PC-9 (cell line): ENCODE data around the gene CITED4. TPM values are rescaled to one million over a fixed set of nuclear protein-coding genes. Genes with fewer than 3 reads are reported as not detected.
"Not testable (repeated sequence)": the region's sequence is repeated elsewhere in the genome, so short reads cannot be mapped to it uniquely, and the experiment has no call there.

Experiments
- BruUV-seq: library from RNA; stranded (reverse); fragments of 400-500 nt; replicated peaks from 2 replicates; lab custom pipeline; 2021; lab: Mats Ljungman, UMichigan
- CTCF ChIA-PET: fragments of 300-600 bp; sonication (Branson Sonifier 250); formaldehyde crosslinking; loops from one replicate; lab custom pipeline; 2022; ENCODE audit warnings: antibody characterized with exemption; lab: Charles Lee
- POLR2A ChIA-PET: fragments of 300-600 bp; sonication (Branson Sonifier 250); formaldehyde crosslinking; loops from one replicate; lab custom pipeline; 2022; ENCODE audit warnings: antibody characterized with exemption; ENCODE audit not compliant: unreplicated experiment; lab: Charles Lee
- DNase-seq, 2 experiments: peaks; one replicate each; pipeline versions ENCODE4 v3.0.0 to v3.0.0-alpha.2; 2015 to 2022; ENCODE audit warnings: mixed read lengths in 1 of 2
- H2AFZ ChIP-seq: fragments of 200-600 bp; sonication (generic); 2 replicates; pipeline ENCODE4 v1.8.1; 2017; ENCODE audit warnings: antibody characterized with exemption
- H3F3A ChIP-seq: fragments of 200-600 bp; sonication (generic); 2 replicates; pipeline ENCODE4 v1.8.1; 2017; ENCODE audit warnings: antibody characterized with exemption, mild to moderate bottlenecking, low read depth; ENCODE audit not compliant: insufficient read depth
- H3K27ac ChIP-seq: fragments of 200-600 bp; sonication (generic); 2 replicates; pipeline ENCODE4 v1.6.1; 2016; ENCODE audit warnings: mixed run types
- H3K27me3 ChIP-seq: fragments of 200-600 bp; sonication (generic); 2 replicates; pipeline ENCODE4 v1.6.1; 2016; ENCODE audit warnings: low read depth, mixed run types; ENCODE audit not compliant: insufficient read depth
- H3K36me3 ChIP-seq: fragments of 200-600 bp; sonication (generic); 2 replicates; pipeline ENCODE4 v1.6.1; 2016; ENCODE audit warnings: low read depth, mixed run types
- H3K4me1 ChIP-seq: fragments of 200-600 bp; sonication (generic); replicated peaks from 2 replicates; pipeline ENCODE4 v1.6.1; 2016; ENCODE audit warnings: mixed run types; ENCODE audit not compliant: insufficient read depth
- H3K4me2 ChIP-seq: fragments of 200-600 bp; sonication (generic); 2 replicates; pipeline ENCODE4 v1.6.1; 2017; ENCODE audit warnings: mixed run types
- H3K4me3 ChIP-seq: fragments of 200-600 bp; sonication (generic); 2 replicates; pipeline ENCODE4 v1.6.1; 2016; ENCODE audit warnings: mixed run types
- H3K79me2 ChIP-seq: fragments of 200-600 bp; sonication (generic); 2 replicates; pipeline ENCODE4 v1.6.1; 2017; ENCODE audit warnings: low read depth, mixed run types
- H3K9me2 ChIP-seq: fragments of 200-600 bp; sonication (generic); 2 replicates; pipeline ENCODE4 v1.8.1; 2017; ENCODE audit warnings: mild to moderate bottlenecking; ENCODE audit not compliant: insufficient read depth
- H3K9me3 ChIP-seq: fragments of 200-600 bp; sonication (generic); 2 replicates; pipeline ENCODE4 v1.8.1; 2016; ENCODE audit warnings: low read depth; ENCODE audit not compliant: insufficient read depth
- H4K20me1 ChIP-seq: fragments of 200-600 bp; sonication (generic); 2 replicates; pipeline ENCODE4 v1.8.1; 2017; ENCODE audit not compliant: insufficient read depth
- EZH2 ChIP-seq: fragments of 200-600 bp; sonication (generic); IDR thresholded peaks from 2 replicates; pipeline ENCODE4 v1.8.0; 2017; ENCODE audit warnings: antibody characterized with exemption, low read depth
- intact Hi-C: fragments of 100-400 bp; cut with micrococcal nuclease; formaldehyde crosslinking; loops from one replicate; pipeline ENCODE4 v1.10.0; 2022; ENCODE audit not compliant: unreplicated experiment
- total RNA-seq: library from RNA; stranded (reverse); gene quantifications from 2 replicates; pipeline ENCODE4 v1.2.3, GENCODE V29; 2021
- TF ChIP-seq, protein P1 (sequence below): fragments of 200-600 bp; sonication (generic); conservative IDR thresholded peaks from 2 replicates; pipeline ENCODE4 v1.6.1; 2017; ENCODE audit warnings: mixed run types, antibody characterized with exemption, mild to moderate bottlenecking, moderate library complexity

Gene CITED4
- total RNA-seq, 1 experiment from 2014 or later, result 67.5 TPM

DNA sequence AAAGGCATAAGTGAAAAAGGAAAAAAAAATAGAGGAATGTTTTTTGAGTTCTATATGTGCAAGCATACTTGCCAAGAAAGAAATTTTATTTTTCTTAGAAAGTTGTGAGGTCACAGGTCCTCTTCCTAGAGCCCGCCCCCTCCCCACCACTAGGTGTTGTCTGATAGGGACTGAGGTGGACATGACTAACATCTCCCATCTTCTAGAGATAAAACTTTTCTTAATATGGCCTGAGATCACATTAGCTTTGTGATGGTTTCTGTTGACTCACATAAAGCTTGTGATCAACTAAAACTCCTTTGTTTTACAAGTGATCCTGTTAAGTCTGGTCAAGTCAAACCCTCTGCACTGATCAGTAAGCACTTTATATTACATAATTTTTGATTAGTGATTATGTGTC is 33.4 kb upstream of the CITED4 start:
- no peak for TF ChIP-seq EZH2
- TF ChIP-seq, protein P1, sequence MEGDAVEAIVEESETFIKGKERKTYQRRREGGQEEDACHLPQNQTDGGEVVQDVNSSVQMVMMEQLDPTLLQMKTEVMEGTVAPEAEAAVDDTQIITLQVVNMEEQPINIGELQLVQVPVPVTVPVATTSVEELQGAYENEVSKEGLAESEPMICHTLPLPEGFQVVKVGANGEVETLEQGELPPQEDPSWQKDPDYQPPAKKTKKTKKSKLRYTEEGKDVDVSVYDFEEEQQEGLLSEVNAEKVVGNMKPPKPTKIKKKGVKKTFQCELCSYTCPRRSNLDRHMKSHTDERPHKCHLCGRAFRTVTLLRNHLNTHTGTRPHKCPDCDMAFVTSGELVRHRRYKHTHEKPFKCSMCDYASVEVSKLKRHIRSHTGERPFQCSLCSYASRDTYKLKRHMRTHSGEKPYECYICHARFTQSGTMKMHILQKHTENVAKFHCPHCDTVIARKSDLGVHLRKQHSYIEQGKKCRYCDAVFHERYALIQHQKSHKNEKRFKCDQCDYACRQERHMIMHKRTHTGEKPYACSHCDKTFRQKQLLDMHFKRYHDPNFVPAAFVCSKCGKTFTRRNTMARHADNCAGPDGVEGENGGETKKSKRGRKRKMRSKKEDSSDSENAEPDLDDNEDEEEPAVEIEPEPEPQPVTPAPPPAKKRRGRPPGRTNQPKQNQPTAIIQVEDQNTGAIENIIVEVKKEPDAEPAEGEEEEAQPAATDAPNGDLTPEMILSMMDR, result no peak
- no peaks in the 10 kb centered on the region for H3K27me3 ChIP-seq
- H3K9me3 ChIP-seq, result peaks cover 30% of the 10 kb centered on the region
- no peak overlapping the region for H3K27ac ChIP-seq
- POLR2A ChIA-PET, result no interaction called here
- no peak overlapping the region for H3K4me2 ChIP-seq
- DNase-seq, result no peak
- intact Hi-C loops, result no loop called here
- CTCF ChIA-PET, result no interaction called here
- no peaks in the 10 kb centered on the region for H3K79me2 ChIP-seq
- no peaks in the 10 kb centered on the region for H3K36me3 ChIP-seq
- H3F3A ChIP-seq, result peaks cover 46% of the 10 kb centered on the region
- no peaks in the 10 kb centered on the region for H4K20me1 ChIP-seq
- no peak overlapping the region for H3K4me3 ChIP-seq
- no peaks in the 10 kb centered on the region for H3K9me2 ChIP-seq
- H3K4me1 ChIP-seq, result peaks cover 51% of the 10 kb centered on the region
- BruUV-seq, result no TSS peak
- no peak overlapping the region for H2AFZ ChIP-seq

DNA sequence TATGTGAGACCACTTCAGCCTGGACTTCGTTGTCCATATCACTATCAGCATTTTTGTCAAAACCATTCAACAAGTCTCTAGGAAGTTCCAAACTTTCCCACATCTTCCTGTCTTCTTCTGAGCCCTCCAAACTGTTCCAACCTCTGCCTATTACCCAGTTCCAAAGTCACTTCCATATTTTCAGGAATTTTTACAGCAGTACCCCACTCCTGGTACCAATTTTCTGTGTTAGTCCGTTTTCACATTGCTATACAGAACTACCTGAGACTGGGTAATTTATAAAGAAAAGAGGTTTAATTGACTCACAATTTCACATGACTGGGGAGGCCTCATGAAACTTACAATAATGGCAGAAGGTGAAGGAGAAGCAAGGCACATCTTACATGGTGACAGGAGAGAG is 32.7 kb upstream of the CITED4 start:
- peaks cover 43% of the 10 kb centered on the region for H3F3A ChIP-seq
- peaks cover 51% of the 10 kb centered on the region for H3K4me1 ChIP-seq
- H3K27me3 ChIP-seq, POLR2A ChIA-PET, H3K27ac ChIP-seq, CTCF ChIA-PET, H3K9me2 ChIP-seq, intact Hi-C loops, H3K4me3 ChIP-seq, BruUV-seq, H3K36me3 ChIP-seq, H3K79me2 ChIP-seq, DNase-seq, H3K4me2 ChIP-seq, H4K20me1 ChIP-seq, H2AFZ ChIP-seq: not testable (repeated sequence)
- H3K9me3 ChIP-seq, result peaks cover 30% of the 10 kb centered on the region

DNA sequence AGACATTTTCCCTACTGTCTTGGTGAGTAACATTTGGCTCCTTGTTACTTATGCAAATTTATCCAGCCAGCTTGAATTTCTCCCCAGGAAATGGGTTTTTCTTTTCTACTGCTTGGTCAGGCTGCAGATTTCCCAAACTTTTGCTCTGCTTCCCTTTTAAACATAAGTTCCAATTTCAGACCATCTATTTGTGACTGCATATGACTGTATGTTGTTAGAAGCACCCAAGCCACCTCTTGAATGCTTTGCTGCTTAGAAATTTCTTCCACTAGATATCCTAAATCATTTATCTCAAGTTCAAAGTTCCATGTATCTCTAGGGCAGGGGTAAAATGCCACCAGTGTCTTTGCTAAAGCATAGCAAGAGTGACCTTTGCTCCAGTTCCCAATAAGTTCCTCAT is 32.3 kb upstream of the CITED4 start:
- no peaks in the 10 kb centered on the region for H3K79me2 ChIP-seq
- H3K27me3 ChIP-seq, result no peaks in the 10 kb centered on the region
- H3K9me2 ChIP-seq, result no peaks in the 10 kb centered on the region
- H3F3A ChIP-seq, result peaks cover 44% of the 10 kb centered on the region
- ChIA-PET POLR2A (no interaction called here), CTCF (no interaction called here)
- no peak overlapping the region for H3K27ac ChIP-seq
- no peak overlapping the region for H3K4me3 ChIP-seq
- no TSS peak for BruUV-seq
- H3K36me3 ChIP-seq, result no peaks in the 10 kb centered on the region
- peaks cover 30% of the 10 kb centered on the region for H3K9me3 ChIP-seq
- no peak overlapping the region for H3K4me2 ChIP-seq
- no peak for DNase-seq
- TF ChIP-seq, protein P1, result no peak
- no peak for TF ChIP-seq EZH2
- H3K4me1 ChIP-seq, result peaks cover 53% of the 10 kb centered on the region
- H2AFZ ChIP-seq, result no peak overlapping the region
- intact Hi-C loops, result no loop called here
- H4K20me1 ChIP-seq, result no peaks in the 10 kb centered on the region

DNA sequence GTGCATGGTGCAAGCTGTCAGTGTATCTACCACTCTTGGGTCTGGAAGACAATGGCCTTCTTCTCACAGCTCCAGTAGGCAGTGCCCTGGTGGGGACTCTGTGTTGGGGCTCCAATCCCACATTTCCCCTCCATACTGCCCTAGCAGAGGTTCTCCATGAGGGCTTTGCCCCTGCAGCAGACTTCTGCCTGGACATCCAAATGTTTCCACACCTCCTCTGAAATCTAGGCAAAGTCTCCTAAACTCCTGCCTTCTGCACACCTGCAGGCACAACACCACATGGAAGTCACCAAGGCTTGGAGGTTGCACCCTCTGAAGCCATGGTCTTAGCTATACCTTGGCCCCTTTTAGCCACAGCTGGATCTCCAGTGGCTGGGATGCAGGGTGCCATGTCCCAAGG is 31.8 kb upstream of the CITED4 start:
- H4K20me1 ChIP-seq, result no peaks in the 10 kb centered on the region
- peaks cover 53% of the 10 kb centered on the region for H3K4me1 ChIP-seq
- peaks cover 30% of the 10 kb centered on the region for H3K9me3 ChIP-seq
- H3K4me3 ChIP-seq, result no peak overlapping the region
- H3K4me2 ChIP-seq, result no peak overlapping the region
- TF ChIP-seq EZH2, result no peak
- TF ChIP-seq, protein P1, result no peak
- no peaks in the 10 kb centered on the region for H3K36me3 ChIP-seq
- peaks cover 39% of the 10 kb centered on the region for H3F3A ChIP-seq
- BruUV-seq, result no TSS peak
- H3K27me3 ChIP-seq, result no peaks in the 10 kb centered on the region
- ChIA-PET CTCF (no interaction called here), POLR2A (no interaction called here)
- H3K27ac ChIP-seq, result no peak overlapping the region
- H3K79me2 ChIP-seq, result no peaks in the 10 kb centered on the region
- H3K9me2 ChIP-seq, result no peaks in the 10 kb centered on the region
- DNase-seq, result no peak
- H2AFZ ChIP-seq, result no peak overlapping the region
- intact Hi-C loops, result no loop called here
